Astrocyte (in vitro differentiated cells and primary cell): Measurements from ENCODE around the gene RAE1.
"Not testable (repeated sequence)": the region's sequence is repeated elsewhere in the genome, so short reads cannot be mapped to it uniquely, and the experiment has no call there.

ENCODE experiments used
- CTCF ChIP-seq: IDR thresholded peaks from 2 replicates; pipeline ENCODE4 v1.5.1; 2011; ENCODE audit warnings: low read depth, mild to moderate bottlenecking, inconsistent platforms, low read length, moderate library complexity; ENCODE audit not compliant: insufficient read depth
- EZH2 ChIP-seq: IDR thresholded peaks from 2 replicates; pipeline ENCODE4 v1.6.1; 2012; ENCODE audit warnings: mild to moderate bottlenecking, low read length, inconsistent platforms; ENCODE audit not compliant: insufficient read depth

GRCh38 chr20:57350726-57351041 lies 371 bp upstream of the RAE1 start:
- not testable (repeated sequence) for TF ChIP-seq CTCF, EZH2
